ENCODE results near the gene TNS1.

GRCh38 chr2:217831306-217831705 is 171.5 kb downstream of the TNS1 start:
- TF ChIP-seq POLR2A (IDR thresholded peaks at IDR 0.05) (no peak), CTCF (IDR thresholded peaks at IDR 0.05) (no peak)

Data from thyroid gland (tissue), 4 donors.